ENCODE measurements around the gene WIZ. TPM values are rescaled to one million over a fixed set of nuclear protein-coding genes. Genes with fewer than 3 reads are reported as not detected.

Gene WIZ
- total RNA-seq, 1 donor = 3.6 TPM

DNA sequence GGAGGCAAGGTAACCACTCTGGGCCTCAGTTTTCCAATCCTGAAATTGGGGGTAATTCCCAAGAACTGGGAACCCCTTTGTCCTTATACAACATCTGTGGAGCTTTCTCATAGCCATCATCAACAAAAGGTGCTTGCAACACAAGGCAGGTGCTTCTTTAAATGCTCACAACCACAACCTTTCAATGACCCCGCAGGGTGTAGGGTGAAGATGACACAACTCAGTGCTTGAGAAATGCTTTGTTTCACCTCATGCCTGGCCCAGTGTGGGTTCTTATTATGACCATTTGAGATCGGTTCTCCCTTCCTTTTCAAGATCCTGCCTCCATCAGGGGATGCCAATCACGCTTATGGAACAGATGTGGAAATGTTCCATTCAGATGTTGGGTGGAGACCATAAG lies 8.4 kb downstream of the WIZ start:
- H3K27me3 ChIP-seq (ENCODE audit: insufficient read depth, low read length) = no peaks in the 10 kb centered on the region
- no peaks in the 10 kb centered on the region for H3K4me1 ChIP-seq (ENCODE audit: insufficient read depth, low read length)
- H3K4me3 ChIP-seq (ENCODE audit: low read length) = no peak overlapping the region
- H3K9me3 ChIP-seq (ENCODE audit: low read depth, low read length) = no peaks in the 10 kb centered on the region

DNA sequence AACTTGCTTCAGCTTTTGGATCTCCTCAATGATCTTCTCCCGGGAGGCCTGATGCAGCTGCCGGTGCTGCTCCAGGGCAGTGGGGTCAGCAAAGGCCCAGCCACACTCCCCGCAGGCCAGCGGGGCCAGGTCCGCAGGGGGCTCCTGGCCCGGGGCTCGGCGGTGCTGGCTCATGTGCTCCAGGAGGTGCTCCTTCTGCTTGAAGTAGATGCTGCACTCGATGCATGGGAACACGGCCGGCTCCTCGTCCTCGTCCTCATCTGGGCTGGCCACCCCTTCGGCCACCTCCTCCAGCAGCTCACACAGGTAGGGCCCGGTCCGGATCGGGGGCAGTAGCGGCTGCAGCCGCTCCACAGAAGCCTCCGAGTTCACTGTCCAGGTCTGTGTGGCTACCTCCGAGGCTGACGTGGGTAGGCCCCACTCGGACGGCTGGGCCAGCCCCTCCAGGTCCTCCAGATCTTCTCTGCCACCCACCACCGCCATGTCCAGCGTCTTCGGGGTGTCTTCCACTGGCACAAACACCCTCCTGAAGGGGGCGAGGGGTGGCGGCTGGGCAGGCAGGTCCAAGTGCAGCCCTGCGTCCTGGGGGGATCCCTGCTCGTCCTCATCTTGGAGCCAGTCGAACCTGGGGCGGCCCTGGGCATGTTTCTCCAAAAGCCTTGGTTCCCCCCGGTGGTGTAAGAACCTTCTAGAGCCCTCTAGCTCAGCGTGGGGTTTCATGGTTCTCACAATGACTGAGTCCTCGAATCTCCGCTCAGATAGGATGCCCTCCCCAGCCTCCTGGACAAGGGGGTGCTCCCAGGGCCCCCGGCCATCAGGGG lies 9.7 kb downstream of the WIZ start:
- Histone ChIP-seq H3K4me1 (ENCODE audit: insufficient read depth, low read length) (no peaks in the 10 kb centered on the region), H3K9me3 (ENCODE audit: low read depth, low read length) (no peaks in the 10 kb centered on the region), H3K27me3 (ENCODE audit: insufficient read depth, low read length) (no peaks in the 10 kb centered on the region), H3K4me3 (ENCODE audit: low read length) (no peak overlapping the region)

DNA sequence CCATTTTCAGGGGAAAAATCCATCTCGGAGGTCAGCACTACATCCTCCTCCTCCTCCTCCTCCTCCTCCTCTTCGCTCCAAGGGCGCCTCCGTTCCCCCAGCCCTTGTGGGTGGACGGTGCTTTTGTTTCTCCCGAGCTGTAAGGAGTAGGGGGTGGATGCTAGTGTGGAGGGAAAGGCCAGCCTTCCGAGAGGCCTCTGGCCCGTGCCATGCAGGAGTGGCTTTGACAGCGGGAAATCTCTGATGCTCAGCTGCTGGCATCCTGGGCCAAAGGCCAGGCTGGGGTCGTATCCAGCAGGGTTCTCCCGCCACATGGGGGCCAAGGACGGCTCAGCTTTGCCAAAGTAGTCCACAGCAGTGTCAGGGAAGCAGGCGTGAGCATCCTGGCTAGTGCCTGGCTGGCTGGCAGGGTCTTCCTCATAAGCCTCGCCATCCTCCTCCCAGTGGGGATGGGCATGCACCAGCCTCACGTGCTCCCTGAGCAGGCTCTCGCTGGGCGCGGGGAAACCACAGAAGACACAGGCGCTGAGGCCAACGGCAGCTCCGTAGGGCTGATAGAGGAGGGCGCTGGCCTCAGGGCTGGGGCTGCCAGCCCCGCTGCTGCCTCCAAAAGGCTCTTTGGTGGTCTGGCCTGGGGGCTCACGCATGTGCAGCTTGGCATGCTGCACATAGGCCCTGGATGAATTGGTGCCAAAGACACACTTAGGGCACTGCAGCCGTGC lies 10.5 kb downstream of the WIZ start:
- Histone ChIP-seq H3K4me3 (ENCODE audit: low read length) (no peak overlapping the region), H3K4me1 (ENCODE audit: insufficient read depth, low read length) (no peaks in the 10 kb centered on the region), H3K27me3 (ENCODE audit: insufficient read depth, low read length) (no peaks in the 10 kb centered on the region), H3K9me3 (ENCODE audit: low read depth, low read length) (no peaks in the 10 kb centered on the region)

DNA sequence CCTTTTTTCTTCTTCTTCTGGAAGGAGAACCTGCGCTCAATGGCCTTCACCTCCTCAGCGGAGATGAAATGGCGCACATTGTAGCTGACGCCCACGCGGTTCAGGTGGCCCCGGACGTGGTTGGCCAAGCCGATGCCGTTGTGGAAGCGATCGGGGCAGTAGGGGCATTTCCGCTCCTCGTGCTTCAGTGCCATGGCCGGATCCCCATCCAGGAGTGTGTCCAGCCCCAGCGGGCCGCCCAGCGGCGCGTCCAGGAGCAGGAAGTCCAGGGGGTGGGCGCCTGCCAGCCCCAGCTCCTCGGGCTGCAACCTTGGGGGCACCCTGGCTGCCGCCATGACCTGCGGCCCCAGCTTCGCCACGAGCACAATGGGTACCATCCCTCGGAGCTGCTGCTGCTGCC lies 11.2 kb downstream of the WIZ start:
- H3K27me3 ChIP-seq (ENCODE audit: insufficient read depth, low read length) = no peaks in the 10 kb centered on the region
- peaks cover under 1% of the 10 kb centered on the region for H3K4me1 ChIP-seq (ENCODE audit: insufficient read depth, low read length)

DNA sequence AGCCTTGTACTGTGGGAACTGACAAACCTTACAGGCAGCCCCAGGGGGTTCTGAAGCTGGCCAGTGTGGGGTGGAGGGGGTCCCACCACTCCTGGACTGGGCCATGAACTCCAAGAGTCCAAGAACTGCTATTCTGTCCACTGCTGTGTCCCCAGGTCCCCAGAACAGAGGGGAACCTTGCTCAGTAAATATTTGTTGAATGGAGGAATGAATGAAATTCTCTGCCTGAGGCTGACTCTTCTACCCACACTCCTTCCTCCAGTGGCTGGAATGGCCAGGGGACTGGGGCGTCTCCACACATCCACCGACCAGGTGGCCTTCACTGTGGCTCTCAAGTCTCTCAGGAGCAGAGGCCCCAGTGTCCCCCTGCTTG lies 11.6 kb downstream of the WIZ start:
- Histone ChIP-seq H3K4me3 (ENCODE audit: low read length) (no peak overlapping the region), H3K4me1 (ENCODE audit: insufficient read depth, low read length) (peaks cover 5% of the 10 kb centered on the region), H3K9me3 (ENCODE audit: low read depth, low read length) (no peaks in the 10 kb centered on the region), H3K27me3 (ENCODE audit: insufficient read depth, low read length) (no peaks in the 10 kb centered on the region)

More for the DNA sequence above, 11.2 kb downstream of the WIZ start:
- Histone ChIP-seq H3K9me3 (ENCODE audit: low read depth, low read length) (no peaks in the 10 kb centered on the region), H3K4me3 (ENCODE audit: low read length) (no peak overlapping the region)

DNA sequence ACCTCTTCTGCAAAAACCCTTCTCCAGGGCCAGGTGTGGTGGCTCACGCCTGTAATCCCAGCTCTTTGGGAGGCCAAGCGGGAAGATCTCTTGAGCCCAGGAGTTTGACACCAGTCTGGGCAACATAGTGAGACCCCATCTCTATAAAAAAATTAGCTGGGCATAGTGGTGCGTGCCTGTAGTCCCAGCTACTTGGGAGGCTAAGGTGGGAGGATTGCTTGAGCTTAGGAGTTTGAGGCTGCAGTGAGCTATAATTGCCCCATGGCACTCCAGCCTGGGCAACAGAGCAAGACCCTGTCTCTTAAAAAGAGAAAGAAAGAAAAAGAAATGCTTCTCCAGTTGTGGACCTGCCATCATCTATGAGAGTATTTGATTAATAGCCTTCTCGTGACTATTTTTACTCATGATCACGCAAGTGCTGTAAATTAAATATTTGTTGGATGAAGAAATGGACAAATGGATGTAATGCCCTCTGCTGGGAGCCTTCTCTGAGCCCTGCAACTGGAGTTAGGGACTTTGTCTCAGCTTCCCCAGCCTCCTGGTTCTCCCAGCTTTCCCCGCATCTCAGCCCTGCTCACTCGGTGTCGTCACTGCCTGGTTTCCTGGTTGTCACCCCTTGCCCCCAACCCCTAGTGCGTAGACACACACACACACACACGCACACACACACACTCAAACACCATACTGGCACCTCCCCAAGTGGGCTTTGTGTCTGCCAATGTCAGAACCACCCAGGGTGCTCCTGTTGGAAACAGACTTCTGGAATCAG lies 12.2 kb downstream of the WIZ start:
- Histone ChIP-seq H3K4me1 (ENCODE audit: insufficient read depth, low read length) (peaks cover 5% of the 10 kb centered on the region), H3K4me3 (ENCODE audit: low read length) (no peak overlapping the region), H3K27me3 (ENCODE audit: insufficient read depth, low read length) (no peaks in the 10 kb centered on the region), H3K9me3 (ENCODE audit: low read depth, low read length) (no peaks in the 10 kb centered on the region)

DNA sequence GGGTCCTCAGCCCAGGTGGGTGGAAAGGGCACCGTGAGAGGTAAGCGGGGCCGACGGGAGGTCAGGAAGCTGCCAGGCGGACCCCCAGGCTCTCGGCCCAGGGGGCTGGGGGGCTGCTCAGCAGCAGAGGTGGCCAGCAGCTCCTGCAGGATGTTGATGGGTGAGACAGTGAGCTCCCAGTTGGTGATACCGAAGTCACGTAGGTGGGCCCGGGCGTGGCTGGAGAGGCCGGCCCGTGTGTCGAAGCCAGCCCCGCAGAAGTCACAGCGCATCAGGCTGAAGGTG lies 13.0 kb downstream of the WIZ start:
- no peak overlapping the region for H3K4me3 ChIP-seq (ENCODE audit: low read length)

DNA sequence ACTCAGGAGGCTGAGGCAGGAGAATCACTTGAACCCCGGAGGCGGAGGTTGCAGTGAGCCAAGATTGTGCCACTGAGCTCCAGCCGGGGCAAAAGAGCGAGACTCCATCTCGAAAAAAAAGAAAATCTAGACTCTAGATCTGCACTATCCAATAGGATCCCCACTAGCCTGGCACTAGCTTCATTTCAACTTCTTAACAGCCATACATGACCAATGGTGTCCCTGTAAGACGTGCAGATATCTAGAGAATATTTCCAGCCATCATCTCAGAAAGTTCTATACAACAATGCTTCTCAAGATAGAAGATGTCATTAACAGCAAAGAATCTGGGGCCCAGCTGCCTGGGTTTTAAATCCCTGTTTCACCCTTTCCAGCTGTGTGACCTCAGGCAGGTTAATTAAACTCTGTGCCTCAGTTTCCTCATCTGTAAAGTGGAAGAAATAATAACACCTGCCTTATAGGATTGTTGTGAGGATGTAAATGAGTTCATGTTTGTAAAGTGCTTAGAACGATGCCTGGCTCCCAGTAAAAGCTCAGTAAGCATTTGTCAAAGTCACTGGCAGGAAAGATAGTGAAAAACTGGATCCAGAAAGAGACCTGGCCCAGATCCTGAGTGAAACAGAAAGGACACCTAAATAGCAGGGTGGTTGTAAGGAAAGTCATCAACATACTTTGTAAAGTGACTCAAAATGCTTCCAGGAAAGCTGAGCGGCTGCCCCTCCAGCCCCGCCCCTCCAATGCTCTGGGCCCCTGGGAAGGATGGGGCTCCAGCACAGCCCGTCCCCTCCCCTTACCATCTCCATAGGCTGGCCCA lies 13.5 kb downstream of the WIZ start:
- H3K4me3 ChIP-seq (ENCODE audit: low read length) = no peak overlapping the region
- no peaks in the 10 kb centered on the region for H3K27me3 ChIP-seq (ENCODE audit: insufficient read depth, low read length)

More for the DNA sequence above, 13.0 kb downstream of the WIZ start:
- Histone ChIP-seq H3K9me3 (ENCODE audit: low read depth, low read length) (no peaks in the 10 kb centered on the region), H3K27me3 (ENCODE audit: insufficient read depth, low read length) (no peaks in the 10 kb centered on the region), H3K4me1 (ENCODE audit: insufficient read depth, low read length) (peaks cover 7% of the 10 kb centered on the region)

DNA sequence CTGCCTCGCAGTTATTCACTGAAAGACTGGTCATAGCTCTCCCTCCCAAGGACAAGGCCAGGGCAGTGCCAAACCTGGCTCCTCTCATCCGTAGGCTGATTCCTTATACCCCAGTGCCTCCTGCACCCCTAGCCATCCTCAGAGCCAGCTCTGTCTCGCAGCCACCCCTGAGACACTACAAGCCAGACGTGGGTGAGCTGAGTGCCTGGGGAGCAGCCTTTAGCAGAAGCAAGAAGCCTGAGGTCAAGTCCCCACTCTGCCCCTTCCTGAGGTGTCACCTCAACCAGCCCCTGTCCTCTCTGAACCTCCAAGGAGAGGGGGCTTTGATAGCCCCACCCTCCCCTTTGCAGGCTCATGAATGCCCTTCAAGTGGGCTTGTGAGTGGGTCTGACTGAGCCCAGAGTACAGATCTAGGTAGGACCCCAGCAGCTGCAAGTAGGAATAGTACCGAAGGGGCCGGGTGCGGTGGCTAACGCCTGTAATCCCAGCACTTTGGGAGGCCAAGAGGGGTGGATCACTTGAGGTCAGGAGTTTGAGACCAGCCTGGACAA lies 16.2 kb downstream of the WIZ start:
- Histone ChIP-seq H3K27me3 (ENCODE audit: insufficient read depth, low read length) (no peaks in the 10 kb centered on the region), H3K9me3 (ENCODE audit: low read depth, low read length) (no peaks in the 10 kb centered on the region), H3K4me1 (ENCODE audit: insufficient read depth, low read length) (peaks cover 28% of the 10 kb centered on the region), H3K4me3 (ENCODE audit: low read length) (no peak overlapping the region)

More for the DNA sequence above, 13.5 kb downstream of the WIZ start:
- peaks cover 13% of the 10 kb centered on the region for H3K4me1 ChIP-seq (ENCODE audit: insufficient read depth, low read length)
- H3K9me3 ChIP-seq (ENCODE audit: low read depth, low read length) = no peaks in the 10 kb centered on the region

DNA sequence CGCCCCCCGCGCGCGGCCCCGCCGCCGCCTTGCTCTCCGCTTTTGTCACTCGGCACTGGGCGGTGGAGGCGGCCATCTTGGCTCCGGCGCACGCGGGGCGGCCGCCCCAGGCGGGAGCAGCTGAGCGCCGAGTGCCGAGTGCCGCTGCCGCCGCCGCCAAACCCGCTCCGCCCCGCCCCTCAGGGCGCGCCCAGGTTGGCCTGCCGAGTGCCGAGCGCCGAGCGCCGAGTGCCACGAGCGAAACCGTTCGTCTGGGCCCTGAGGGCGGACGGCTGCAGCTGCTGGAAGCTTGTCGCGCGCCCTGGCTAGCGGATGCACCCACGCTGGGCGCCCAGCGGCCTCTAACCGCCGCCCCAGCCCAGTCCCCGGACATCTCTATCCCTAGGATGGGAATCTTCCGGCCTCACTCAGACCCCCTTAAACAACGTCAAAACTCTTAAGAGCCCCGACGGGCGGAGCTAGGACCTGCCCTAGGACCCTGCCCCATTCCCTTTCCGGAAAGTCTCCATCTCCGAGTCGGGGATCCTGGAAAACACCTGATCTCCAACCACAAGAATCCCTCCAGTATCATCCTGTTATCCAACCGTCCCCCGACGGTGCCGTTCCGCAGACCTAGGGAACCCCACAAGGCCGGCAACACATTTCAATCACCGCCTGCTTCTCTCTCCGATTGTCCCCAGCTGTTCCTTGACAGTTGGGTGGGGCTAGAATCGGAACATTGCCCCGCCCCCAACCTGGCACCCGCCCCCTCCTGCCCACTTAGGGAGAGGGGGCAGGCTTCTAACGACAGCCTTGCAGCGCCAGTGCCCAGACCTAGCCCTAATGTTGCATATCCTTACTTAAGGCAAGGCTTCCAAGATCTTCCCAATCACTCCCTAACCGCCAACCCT lies 16.9 kb downstream of the WIZ start:
- Histone ChIP-seq H3K4me1 (ENCODE audit: insufficient read depth, low read length) (peaks cover 28% of the 10 kb centered on the region), H3K27me3 (ENCODE audit: insufficient read depth, low read length) (no peaks in the 10 kb centered on the region), H3K4me3 (ENCODE audit: low read length) (peak overlapping the region; percentile 76), H3K9me3 (ENCODE audit: low read depth, low read length) (no peaks in the 10 kb centered on the region)

DNA sequence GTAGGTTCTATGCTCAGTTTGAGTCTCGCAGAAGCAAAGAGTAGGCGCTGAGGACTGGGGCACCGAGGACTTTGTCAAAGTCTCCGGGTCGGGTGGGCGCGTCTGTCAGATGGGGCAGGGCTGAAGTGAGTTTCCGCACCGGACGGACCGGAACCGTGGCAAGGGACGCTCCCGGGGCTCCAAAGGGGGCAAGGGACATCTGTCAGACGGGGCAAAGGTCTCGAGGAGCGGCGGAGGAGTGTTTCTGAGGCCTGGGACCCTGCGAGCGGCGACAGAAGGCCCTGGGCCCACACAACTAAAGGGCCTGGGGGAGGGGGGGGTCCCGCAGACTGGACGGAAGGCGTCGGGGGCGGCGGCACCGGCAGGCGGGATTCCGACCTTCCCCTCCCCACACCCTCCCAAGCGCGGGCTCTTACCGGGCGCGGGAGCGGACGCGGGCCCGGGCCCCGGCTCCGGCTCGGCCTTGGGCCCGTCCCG lies 17.7 kb downstream of the WIZ start:
- H3K4me3 ChIP-seq (ENCODE audit: low read length) = peak overlapping the region; percentile 56

DNA sequence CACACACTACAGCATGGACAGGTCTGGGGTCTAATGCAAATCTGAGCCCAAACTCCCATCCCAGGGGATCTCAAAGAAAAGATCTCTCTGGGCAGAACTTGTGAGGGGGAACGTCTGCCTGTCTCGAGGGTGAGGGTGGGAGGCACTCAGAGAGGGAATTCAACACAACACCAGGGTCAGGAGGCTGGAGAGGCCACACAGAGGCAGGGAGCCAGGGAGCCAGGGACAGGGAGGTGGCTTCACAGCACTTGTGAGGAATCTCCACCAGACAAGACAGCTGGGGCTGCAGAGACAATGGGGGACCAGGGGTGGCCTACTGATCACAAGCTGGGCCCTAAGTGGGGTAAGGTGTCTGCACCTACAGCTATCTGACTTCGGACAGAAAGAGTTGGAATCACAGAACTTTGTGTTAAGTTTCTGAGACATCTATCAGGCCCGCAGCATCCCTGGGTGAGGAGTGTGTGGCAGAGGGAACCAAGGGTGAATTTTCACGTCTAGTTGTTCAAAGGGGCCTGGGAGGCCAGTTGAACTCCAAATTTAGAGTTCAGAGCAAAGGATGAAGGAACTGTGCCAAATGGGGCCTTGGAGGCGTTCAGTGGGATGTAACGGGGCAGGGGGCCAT lies 18.2 kb downstream of the WIZ start:
- H3K4me3 ChIP-seq (ENCODE audit: low read length) = peak overlapping the region; percentile 56
- peaks cover 28% of the 10 kb centered on the region for H3K4me1 ChIP-seq (ENCODE audit: insufficient read depth, low read length)
- H3K27me3 ChIP-seq (ENCODE audit: insufficient read depth, low read length) = no peaks in the 10 kb centered on the region

More for the DNA sequence above, 17.7 kb downstream of the WIZ start:
- Histone ChIP-seq H3K27me3 (ENCODE audit: insufficient read depth, low read length) (no peaks in the 10 kb centered on the region), H3K4me1 (ENCODE audit: insufficient read depth, low read length) (peaks cover 28% of the 10 kb centered on the region), H3K9me3 (ENCODE audit: low read depth, low read length) (no peaks in the 10 kb centered on the region)

DNA sequence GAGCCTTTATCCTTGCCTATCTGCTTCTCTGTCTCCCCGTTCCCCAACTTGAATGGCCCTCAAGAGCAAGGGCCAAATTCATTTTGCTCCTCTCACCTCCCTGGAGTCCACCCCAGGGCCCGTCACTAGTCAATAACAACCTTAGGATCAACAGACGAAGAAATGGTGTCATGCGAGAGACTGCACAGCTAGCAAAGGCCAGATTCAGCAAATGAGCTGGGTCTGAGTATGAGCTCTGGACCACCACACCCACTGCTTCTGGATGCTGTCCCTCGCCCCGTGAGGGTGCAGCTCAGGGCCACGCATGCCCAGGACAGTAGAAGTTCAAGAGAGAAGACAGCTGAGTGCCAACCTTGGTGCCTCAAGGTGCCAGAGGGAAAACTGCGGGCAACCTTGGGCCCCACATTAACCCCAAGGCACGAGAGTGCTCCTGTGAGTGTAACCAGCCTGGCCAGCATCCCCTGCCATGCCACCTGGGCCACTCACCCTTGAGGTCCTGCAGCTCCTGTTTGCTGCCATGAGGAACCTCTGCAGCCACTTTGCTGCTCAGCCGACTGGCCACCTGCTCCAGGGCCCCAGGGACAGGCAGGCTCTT lies 19.1 kb downstream of the WIZ start:
- peaks cover 28% of the 10 kb centered on the region for H3K4me1 ChIP-seq (ENCODE audit: insufficient read depth, low read length)
- H3K9me3 ChIP-seq (ENCODE audit: low read depth, low read length) = no peaks in the 10 kb centered on the region
- H3K4me3 ChIP-seq (ENCODE audit: low read length) = no peak overlapping the region
- H3K27me3 ChIP-seq (ENCODE audit: insufficient read depth, low read length) = no peaks in the 10 kb centered on the region

More for the DNA sequence above, 18.2 kb downstream of the WIZ start:
- no peaks in the 10 kb centered on the region for H3K9me3 ChIP-seq (ENCODE audit: low read depth, low read length)
